ENCODE measurements around the gene THRAP3.

GRCh38 chr1:36339215-36339614 is 115.0 kb downstream of the THRAP3 start:
- TF ChIP-seq POLR2A (IDR thresholded peaks at IDR 0.05; ENCODE audit: low read depth), result no peak
- no peak for TF ChIP-seq CTCF (IDR thresholded peaks at IDR 0.05)
- TF ChIP-seq POLR2AphosphoS5 (IDR thresholded peaks at IDR 0.05), result no peak

Measured in esophagus muscularis mucosa (tissue), 3 donors.